ENCODE data around the gene NUB1. TPM values are rescaled to one million over a fixed set of nuclear protein-coding genes. Genes with fewer than 3 reads are reported as not detected.

The NUB1 gene
- total RNA-seq, 1 donor = 50.7 TPM

- Histone ChIP-seq H3K27me3 (ENCODE audit: insufficient read depth, low read length) (peaks cover 36% of the 10 kb centered on the region), H3K4me3 (ENCODE audit: insufficient read depth, low read length) (no peak overlapping the region), H3K36me3 (ENCODE audit: insufficient read depth, low read length) (no peaks in the 10 kb centered on the region), H3K4me1 (ENCODE audit: insufficient read depth, low read length) (peaks cover 11% of the 10 kb centered on the region), H2AFZ (ENCODE audit: low read length) (no peak overlapping the region), H3K4me2 (ENCODE audit: insufficient read depth, low read length) (no peak overlapping the region), H4K20me1 (ENCODE audit: insufficient read depth, low read length) (no peaks in the 10 kb centered on the region), H3K9me3 (ENCODE audit: low read depth, low read length) (peaks cover 4% of the 10 kb centered on the region), H3K79me2 (ENCODE audit: insufficient read depth, low read length) (no peaks in the 10 kb centered on the region), H3K27ac (ENCODE audit: low read depth, low read length) (no peak overlapping the region)
- no peak for DNase-seq (ENCODE audit: insufficient read length, low spot score, missing footprints)
- no peak for TF ChIP-seq CTCF (IDR thresholded peaks at IDR 0.05; ENCODE audit: extremely low read depth, low read depth, low read length)
These were observed 74.7 kb downstream of the NUB1 start for GRCh38 chr7:151416112-151416940.

- H2AFZ ChIP-seq (ENCODE audit: low read length) = no peak overlapping the region
- H3K4me3 ChIP-seq (ENCODE audit: insufficient read depth, low read length) = no peak overlapping the region
- H3K27ac ChIP-seq (ENCODE audit: low read depth, low read length) = no peak overlapping the region
- TF ChIP-seq CTCF (IDR thresholded peaks at IDR 0.05; ENCODE audit: extremely low read depth, low read depth, low read length) = no peak
- peaks cover 32% of the 10 kb centered on the region for H3K27me3 ChIP-seq (ENCODE audit: insufficient read depth, low read length)
- H3K4me2 ChIP-seq (ENCODE audit: insufficient read depth, low read length) = no peak overlapping the region
- H4K20me1 ChIP-seq (ENCODE audit: insufficient read depth, low read length) = no peaks in the 10 kb centered on the region
- H3K4me1 ChIP-seq (ENCODE audit: insufficient read depth, low read length) = peaks cover 11% of the 10 kb centered on the region
- no peaks in the 10 kb centered on the region for H3K36me3 ChIP-seq (ENCODE audit: insufficient read depth, low read length)
- H3K79me2 ChIP-seq (ENCODE audit: insufficient read depth, low read length) = no peaks in the 10 kb centered on the region
- peaks cover 6% of the 10 kb centered on the region for H3K9me3 ChIP-seq (ENCODE audit: low read depth, low read length)
- peak; percentile 54 for DNase-seq (ENCODE audit: insufficient read length, low spot score, missing footprints)
These were observed 75.3 kb downstream of the NUB1 start for GRCh38 chr7:151416941-151417315.

GRCh38 chr7:151420144-151420543, 78.5 kb downstream of the NUB1 start:
- Histone ChIP-seq H4K20me1 (ENCODE audit: insufficient read depth, low read length) (no peaks in the 10 kb centered on the region), H3K27ac (ENCODE audit: low read depth, low read length) (no peak overlapping the region), H3K4me3 (ENCODE audit: insufficient read depth, low read length) (no peak overlapping the region), H2AFZ (ENCODE audit: low read length) (no peak overlapping the region), H3K4me2 (ENCODE audit: insufficient read depth, low read length) (no peak overlapping the region), H3K4me1 (ENCODE audit: insufficient read depth, low read length) (peaks cover 20% of the 10 kb centered on the region), H3K79me2 (ENCODE audit: insufficient read depth, low read length) (no peaks in the 10 kb centered on the region), H3K36me3 (ENCODE audit: insufficient read depth, low read length) (no peaks in the 10 kb centered on the region), H3K27me3 (ENCODE audit: insufficient read depth, low read length) (peaks cover 7% of the 10 kb centered on the region), H3K9me3 (ENCODE audit: low read depth, low read length) (peaks cover 6% of the 10 kb centered on the region)
- no peak for DNase-seq (ENCODE audit: insufficient read length, low spot score, missing footprints)
- TF ChIP-seq CTCF (IDR thresholded peaks at IDR 0.05; ENCODE audit: extremely low read depth, low read depth, low read length) = no peak

GRCh38 chr7:151422212-151422611, 80.6 kb downstream of the NUB1 start:
- DNase-seq (ENCODE audit: insufficient read length, low spot score, missing footprints) = no peak
- H3K36me3 ChIP-seq (ENCODE audit: insufficient read depth, low read length) = no peaks in the 10 kb centered on the region
- H3K4me3 ChIP-seq (ENCODE audit: insufficient read depth, low read length) = no peak overlapping the region

More at GRCh38 chr7:151422212-151422611, 80.6 kb downstream of the NUB1 start:
- no peak overlapping the region for H3K4me2 ChIP-seq (ENCODE audit: insufficient read depth, low read length)
- peaks cover 6% of the 10 kb centered on the region for H3K9me3 ChIP-seq (ENCODE audit: low read depth, low read length)
- no peak overlapping the region for H2AFZ ChIP-seq (ENCODE audit: low read length)
- TF ChIP-seq CTCF (IDR thresholded peaks at IDR 0.05; ENCODE audit: extremely low read depth, low read depth, low read length) = no peak
- no peaks in the 10 kb centered on the region for H4K20me1 ChIP-seq (ENCODE audit: insufficient read depth, low read length)
- H3K4me1 ChIP-seq (ENCODE audit: insufficient read depth, low read length) = peaks cover 29% of the 10 kb centered on the region
- H3K27me3 ChIP-seq (ENCODE audit: insufficient read depth, low read length) = peaks cover 3% of the 10 kb centered on the region
- no peaks in the 10 kb centered on the region for H3K79me2 ChIP-seq (ENCODE audit: insufficient read depth, low read length)
- H3K27ac ChIP-seq (ENCODE audit: low read depth, low read length) = no peak overlapping the region
